C1 segment of cervical spinal cord (tissue), 14 donors: ENCODE data around the gene FAM53A.
"Not testable (repeated sequence)": the region's sequence is repeated elsewhere in the genome, so short reads cannot be mapped to it uniquely, and the experiment has no call there.

Experiments
- DNase-seq, 14 donors: peaks; one replicate each; lab custom pipeline; 2025; lab: John Stamatoyannopoulos, UW

FAM53A gene

DNA sequence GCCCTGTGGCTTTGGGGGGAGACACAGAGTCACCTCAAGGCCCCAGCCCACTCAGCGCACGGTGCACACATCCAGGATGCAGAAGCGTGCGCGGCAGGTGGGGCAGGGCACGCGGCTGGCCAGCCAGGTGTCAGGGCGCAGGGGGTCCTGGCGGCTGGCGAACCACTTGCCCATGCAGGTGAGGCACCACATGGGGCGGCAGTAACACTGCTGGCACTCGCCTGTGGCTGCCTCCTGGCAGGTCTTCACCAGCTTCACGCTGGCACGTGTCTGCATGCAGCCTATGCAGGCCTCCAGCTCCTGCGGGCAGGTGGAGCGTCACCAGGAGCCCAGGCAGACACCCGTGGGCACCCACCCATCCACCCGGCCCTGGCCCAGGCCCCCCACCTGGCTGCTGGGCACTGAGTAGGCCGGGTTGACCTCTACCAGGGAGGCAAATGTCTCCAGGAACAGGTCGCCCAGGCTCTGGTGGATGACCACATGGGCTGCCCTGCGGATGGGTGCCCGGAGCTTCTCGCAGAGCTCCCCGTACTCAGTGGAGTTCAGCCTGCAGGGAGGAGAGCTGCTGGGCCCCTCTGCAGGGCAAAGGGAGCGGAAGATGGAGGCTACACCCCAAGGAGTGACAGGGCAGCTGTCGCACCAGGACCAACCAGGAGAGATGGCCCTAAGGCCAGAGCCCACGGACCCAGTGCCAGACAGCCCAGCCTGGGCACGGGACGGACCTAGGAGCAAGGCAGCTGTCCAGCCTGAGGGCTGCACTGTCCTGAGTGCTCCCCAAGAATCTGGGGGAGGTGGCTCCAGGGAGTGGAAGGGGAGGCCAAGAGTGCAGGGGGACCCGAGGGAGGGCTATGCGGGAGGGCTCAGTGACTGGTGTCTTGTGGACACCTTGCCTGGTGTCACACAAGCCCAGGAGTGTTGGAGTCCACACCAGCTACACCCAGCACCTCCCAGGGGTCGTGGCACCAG is 33.3 kb upstream of the FAM53A start:
- DNase-seq = no peak

DNA sequence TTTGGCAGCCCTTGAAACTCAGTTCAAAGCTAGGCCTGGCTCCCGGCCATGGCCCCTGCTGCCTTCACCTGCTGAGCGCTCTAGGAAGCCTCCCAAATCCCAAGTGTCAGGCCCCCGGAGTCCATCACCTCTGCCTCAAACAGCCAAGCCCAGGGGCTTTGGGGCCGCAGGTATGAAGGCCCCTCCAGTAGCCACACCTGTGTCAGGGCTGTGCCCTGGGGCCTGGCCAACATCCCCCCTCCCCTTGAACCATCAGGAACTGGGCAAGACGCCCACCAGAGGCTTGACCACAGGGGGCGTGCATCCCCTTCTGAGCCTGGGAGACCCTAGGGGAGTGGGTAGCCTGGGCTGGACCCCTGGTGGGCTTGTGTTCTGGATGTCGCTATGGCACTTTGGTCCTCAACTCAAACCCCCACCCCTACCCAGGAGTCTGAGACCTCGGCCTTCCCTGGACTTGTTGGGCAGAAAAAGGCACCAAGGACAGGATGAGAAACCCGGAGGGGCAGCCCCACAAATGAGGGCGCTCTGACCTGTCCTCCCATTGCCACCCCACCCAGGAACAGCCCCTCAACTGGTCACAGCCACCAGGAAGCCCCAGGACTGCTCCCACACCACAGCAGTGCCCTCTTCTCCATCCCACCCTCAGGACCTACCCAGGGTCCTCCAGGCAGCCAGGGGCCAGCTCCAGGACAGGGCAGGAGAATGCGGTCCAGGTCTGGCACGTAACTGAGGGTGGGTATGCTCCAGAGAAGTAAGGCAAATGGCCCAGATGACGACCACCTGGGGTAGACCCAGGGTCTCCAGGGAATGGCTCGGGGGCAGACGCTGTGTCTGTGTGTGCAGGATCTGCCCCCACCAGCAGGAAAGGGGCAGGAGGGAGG is 32.2 kb upstream of the FAM53A start:
- no peak for DNase-seq

DNA sequence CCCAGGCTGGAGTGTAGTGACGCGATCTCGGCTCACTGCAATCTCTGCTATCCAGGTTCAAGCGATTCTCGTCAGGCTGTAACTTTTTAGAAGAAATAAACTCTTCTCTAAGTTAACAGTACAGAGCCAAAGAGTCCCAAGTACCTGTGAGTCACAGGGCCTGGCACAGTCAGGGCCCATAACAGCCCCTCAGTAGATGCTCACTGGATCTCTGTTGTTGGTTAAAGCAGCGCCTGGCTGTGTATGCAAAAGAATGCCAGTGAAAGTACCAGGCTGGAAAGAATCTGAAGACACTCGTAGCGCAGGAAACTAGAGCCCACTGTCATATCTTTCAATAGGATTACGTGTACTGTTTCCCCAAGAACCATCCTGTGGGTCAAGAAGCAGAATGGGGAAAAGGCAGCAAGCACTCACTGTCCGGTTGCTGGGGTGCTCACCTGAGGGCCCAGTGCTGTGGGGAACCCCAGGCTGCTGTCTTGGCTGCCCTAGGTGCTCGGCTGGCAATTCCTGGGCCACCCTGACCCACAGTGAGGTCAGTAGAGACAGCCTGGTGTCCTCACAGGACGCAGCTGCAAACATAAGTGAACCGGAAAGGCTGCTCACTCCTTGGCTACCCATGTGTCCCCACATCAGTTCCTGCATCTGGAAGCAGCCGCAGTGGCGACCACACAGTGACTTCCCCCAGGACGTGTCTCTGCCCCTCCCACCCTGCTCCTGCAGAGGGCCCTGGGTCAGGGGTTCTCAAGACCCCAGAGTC is 31.1 kb upstream of the FAM53A start:
- no peak for DNase-seq

DNA sequence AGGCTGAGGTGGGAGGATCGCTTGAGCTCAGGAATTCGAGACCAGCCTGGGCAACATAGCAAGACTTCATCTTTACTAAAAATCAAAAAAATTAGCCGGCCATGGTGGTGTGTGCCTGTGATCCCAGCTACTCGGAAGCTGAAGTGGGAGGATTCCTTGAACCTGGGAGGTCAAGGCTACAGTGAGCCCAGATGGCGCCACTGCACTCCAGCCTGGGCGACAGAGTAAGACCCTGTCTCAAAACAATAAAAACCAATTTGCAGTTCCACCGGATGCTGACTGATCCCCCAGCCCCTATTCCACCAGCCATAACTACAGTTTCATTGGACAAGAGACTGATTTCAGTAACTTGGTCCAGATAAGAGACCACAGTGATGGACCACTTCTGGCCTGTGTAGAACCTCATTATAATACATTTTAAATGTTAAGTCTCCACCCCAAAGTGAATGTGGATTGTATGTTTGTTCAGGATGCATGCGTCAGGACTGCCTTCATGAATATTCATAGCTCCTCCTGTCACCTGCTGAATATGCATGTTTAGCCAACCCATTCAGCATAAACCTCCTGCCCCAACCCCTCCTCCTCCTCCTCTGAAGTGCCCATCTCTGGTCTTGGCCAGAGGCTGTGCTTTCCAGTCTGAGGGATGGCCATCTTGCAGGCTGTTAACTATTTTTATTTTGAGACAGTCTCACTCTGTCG is 30.3 kb upstream of the FAM53A start:
- DNase-seq = no peak

DNA sequence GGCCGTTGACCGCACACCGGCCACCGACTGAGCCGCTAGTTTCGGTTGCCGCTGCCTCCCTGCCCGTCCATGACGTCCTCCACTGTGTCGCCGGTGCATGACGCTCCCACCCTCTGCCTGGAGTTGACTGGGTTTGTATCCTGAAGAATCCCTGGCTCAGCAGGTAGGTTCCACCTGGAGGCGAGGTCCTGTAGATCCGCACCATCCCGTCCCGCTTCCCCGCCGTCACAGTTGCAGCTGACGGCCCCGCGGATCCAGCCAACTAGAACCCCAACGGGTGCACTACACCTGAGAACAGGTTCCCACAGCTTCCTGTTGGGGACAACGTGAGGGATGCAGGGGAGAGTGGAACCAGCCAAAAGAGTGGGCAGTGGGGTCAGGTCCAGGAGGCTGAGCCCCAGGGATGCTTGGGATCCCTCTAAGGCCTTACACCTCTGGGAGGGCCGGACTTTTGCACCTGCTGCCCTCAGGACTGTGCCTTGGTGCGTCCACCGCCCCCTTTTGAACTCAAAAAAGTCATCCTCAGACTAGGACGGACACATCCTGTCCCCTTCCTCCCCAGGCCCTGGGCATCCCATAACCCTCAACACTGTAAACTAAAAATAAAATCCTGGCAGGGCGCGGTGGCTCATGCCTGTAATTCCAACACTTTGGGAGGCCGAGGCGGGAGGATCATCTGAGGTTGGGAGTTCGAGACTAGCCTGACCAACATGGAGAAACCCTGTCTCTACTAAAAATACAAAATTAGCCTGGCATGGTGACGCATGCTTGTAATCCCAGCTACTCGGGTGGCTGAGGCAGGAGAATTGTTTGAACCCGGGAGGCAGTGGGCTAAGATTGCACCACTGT is 29.1 kb upstream of the FAM53A start:
- no peak for DNase-seq

DNA sequence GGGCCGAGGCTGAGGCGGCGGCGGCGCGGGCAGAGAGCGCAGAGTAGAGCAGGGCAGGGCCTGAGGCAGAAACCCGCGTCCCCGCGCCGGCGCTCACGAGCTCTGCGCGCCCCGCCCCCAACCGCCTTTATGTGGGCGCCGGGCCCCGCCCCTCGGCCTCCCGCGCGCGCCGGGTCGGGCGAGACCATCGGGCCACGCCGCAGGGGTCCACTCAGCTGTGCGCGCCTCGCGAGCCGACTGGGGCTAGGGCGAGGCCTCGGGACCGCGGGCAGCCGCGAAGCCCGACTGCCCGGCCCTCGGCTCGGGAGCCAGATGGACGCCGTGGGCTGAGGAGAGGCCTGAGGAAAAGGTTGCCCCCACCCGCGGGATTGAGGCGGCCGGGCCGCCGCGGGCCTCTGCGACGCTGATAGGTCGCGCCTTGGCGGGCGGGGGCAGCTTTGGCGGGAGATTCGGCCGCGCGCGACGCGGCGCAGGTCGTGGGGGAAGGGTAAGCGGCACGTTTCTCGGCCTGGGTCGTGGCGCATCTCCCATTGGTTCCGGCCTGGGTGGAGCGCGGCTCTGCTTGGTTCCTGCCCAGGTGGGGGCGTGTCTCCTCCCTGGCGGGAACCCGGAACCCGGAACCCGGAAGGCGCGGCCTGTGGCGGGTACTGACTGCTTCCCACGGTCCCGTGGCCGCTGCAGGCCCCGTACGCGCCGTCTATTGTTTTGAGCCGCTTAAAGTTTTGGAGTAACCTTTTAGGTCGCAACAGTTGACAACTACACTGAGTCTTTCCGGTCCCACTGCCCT is 28.3 kb upstream of the FAM53A start, which contains the start of gene SLBP:
Gene SLBP, minus strand, starts transcription at position 104 of the 787 bp plus-strand sequence. CDS start 131 bp downstream, outside the sequence.
- DNase-seq = peak; percentile 50 to 92 (median 86)

DNA sequence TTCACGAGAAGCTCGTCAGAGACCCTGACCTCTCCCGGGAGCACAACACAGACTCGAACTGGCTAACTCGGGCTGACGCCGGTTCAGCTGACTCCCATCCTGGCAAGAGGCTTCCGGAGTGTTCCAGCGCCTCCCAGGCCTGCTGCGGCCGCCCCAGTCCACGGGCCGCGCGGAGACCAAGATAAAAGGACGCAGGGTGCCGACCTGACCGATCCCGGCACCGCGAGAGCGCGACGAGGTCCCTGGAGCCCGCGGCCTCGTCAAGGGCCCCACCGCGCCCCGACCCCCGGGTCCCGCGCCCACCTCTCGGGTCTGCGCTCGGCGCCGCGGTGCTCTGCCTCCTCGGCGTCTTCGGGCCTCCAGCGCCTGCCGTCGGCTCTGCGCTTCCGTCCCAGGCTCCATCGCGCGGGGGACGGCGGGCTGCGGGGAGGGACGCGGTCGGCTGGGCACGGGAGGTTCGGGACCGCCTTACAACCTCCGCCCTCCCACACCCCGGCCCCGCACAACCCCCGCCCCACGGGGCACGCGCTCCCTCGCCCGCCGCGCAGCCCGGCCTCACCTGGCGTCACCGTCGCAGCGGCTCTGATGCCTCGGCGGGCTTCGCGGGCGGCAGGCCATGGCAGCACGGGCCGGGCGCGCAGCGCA is 27.6 kb upstream of the FAM53A start:
- DNase-seq = peak in 11 of 14 donors; percentile 35 to 68 (median 54)

DNA sequence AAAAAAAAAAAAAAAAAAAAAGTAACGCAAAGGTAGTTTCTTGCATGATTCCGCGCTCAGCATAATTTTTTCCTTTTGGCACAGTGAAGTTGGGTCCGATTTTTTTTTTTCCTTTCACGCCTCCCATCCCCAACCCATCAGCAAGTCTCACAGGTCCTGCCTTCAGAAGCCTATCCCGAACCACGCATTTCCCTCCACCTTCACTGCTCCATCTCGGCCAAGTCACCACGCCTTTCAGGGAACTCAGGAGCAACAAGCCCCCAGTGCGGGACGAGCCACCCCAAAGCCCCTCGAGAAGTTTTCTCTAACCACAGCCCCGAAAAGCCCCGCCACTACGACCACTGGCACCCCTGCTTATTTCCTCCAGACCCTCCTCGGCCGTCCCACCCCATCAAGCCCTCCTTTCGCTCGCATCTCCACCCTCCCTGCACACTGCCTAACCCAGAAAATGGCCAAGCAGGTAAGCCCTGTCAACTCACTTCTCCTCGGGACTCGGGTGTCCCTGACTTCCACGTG is 27.0 kb upstream of the FAM53A start:
- no peak for DNase-seq

DNA sequence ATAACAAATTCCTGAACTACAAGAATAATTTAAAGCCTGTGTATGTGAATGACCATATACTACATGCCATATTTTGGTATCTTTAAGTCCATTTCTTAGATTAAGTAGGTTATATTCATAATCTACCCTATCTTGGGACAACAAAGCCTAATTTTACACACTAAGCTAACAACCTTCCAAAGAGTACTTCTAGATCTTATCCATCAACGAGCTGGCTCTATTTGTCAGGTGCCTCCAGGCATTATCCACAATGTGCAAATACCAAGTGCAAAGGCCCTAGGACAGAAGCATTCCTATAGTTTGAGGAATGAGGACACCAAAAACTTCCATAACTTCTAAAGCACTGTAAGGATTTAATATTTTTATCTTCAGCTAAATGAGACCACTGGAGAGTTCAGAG is 24.5 kb upstream of the FAM53A start:
- no peak for DNase-seq

DNA sequence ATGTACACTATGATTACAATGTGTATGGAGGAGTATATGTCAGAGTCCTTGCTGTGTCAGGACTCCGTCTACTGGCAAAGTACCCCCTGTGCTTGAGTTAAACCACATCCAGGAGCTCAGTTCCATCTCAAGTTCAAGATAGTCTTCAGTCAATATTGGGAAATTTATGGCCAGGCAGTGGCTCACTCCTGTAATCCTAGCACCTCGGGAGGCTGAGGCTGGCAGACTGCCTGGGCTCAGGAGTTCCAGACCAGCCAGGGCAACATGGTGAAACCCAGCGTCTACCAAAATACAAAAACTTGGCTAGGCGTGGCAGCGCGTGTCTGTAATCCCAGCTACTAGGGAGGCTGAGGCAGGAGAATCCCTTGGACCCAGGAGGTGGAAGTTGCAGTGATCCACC is 22.2 kb upstream of the FAM53A start:
- DNase-seq = no peak

DNA sequence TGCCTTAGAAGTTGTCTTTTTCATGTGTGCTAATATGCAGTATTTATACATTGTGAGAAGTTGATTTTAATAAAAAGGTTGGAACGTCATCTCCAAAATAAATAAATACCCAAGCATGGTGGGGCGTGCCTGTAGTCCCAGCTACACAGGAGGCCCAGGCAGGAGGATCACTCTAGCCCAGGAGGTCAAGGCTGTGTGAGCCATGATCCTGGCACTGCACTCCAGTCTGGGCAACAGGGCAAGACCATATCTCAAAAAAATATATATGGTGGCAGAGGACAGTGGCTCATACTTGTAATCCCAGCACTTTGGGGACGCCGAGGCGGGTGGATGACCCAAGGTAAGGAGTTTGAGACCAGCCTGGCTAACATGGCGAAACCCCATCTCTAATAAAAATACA is 21.6 kb upstream of the FAM53A start:
- DNase-seq = no peak

DNA sequence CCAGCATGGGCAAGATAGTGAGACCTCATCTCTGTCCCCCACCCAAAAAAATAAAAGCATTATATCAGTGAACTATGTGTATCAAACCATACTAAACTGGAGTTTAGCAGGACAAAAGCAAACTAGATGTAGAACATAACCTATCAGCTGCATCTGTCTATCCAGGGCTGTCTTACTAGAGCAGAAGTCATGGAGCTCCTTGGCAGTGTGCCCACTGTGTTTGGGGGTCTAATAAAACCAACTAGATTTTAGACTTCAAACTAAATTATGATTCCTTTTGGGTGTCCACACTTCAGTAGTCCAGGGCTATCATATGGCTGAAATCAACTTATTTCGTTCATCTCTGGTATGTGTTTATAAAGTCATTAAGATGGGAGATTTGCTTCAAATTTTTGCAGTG is 19.8 kb upstream of the FAM53A start:
- DNase-seq = no peak

DNA sequence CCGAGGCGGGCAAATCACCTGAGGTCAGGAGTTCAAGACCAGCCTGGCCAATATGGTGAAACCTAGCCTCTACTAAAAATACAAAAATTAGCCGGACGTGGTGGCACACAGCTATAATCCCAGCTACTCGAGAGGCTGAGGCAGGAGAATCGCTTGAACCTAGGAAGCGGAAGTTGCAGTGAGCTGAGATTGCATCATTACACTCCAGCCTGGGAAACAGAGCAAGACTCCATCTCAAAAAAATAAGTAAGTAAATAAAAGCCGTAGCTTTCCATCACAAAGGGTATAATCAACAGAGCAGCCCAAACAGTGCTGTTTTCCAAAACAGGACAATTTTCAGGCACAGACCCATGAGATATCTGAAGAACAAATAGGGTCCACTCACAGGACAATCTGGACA is 17.6 kb upstream of the FAM53A start:
- DNase-seq = not testable (repeated sequence)

DNA sequence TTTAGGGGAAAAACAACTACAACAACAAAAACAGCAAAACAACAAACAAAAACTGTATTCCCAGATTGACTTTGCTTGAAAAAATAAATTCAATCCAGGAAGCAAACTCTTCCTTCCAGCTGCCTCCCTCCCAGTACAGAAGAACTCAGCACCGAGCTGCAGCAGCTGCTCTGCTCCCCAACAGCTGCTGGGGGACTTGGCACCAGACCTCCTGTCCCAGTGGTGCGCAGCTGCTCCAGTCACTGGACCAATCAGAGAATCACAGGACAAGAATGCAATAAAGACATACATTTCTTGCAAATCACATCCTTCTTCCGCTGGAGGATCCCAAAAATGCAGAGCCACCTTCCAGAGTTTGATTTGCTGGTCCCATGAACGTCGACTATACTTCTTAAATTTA is 11.8 kb upstream of the FAM53A start:
- no peak for DNase-seq

DNA sequence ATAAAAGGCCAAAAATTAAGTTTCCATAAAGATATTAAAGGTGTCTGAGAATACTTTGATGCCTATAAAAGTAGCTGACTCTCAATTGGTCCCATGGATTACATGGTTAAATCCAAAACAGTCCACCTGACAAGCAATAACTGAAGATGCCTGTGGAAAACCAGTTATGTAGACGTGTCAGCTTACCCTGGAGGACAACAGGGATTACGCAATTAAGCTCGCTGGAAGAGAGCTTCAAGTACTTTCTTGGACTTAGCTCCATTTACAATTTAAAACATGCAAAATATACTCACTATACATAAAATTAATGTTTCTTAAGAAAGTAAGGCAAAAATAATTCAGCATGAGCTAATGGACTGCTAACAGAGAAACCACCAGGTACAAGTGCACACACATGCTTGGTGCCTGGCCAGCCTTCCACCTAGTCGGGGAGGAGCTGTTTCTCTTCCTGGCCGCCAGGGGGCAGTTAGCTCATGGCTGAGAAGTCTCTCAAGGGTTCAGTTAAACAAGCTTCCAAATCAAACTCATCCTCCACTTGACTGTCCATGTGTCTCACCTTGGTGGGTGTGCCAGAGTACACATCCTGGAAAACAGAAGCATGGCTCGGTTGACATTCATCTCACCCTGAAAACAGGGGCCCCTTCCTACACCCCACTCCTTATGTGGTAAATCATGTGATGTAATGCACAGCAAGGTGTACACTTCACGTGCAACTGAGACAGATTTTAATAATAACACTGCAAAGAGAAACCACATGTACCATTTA is 9.2 kb upstream of the FAM53A start:
- peak in 7 of 14 donors; percentile 22 to 58 (median 25) for DNase-seq

DNA sequence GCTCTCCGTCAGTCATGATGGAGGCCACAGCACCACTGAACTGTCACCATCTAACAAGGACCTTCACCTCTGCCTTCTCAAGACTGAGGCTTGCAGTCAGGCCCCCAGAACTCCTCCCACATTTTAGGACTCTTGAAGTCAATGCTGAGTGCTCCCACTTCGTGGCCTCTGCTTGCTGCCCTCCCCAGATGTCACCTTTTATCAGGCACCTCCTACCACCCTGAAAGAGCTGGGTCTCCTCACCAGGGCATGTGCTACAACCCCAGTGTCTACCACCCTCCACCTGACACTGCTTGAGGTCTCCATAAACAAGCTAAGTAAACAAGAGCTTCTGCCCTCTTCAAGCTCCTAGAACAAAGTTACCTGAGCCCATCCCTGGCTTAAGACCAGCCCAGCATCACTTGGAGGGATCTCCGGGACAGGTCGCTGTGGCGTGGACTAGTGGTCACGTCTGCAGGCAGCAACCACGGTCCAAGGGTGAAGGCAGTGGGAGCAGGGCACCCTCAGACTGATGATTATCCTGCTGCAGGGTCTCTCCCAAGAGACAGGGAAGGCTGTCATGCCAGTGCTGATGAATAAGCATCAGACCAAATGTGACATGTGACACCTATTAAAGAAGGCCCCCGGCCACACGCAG is 7.7 kb upstream of the FAM53A start:
- DNase-seq = no peak

DNA sequence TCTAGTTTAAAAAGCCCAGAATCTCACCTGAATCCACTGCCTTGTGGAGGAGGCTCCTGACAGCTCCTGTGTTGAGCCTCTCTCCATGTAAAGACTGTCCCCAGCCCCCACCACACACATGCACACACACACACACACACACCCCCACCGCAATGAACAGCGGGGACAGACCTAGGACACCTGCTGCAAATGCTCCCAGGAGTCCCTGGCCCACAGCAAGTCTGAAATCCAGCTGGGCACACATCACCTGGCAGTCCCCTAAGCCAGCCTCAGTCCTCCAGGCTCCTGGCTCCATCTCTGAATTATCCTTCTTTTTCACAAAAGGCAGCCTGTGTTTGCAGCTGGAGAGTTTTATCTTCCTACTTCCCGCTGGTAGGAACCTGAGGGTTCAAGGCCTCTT is 6.6 kb upstream of the FAM53A start:
- no peak for DNase-seq
